ENCODE data around the gene IFI44L.

GRCh38 chr1:78687315-78687714 is 67.1 kb downstream of the IFI44L start:
- TF ChIP-seq CTCF (optimal IDR thresholded peaks at IDR 0.05 in 1 of 3, IDR thresholded peaks at IDR 0.05 in 1 of 3, conservative IDR thresholded peaks at IDR 0.05 in 1 of 3; ENCODE audit: extremely low read depth in 1 of 3, insufficient read depth in 2 of 3, low read length in 3 of 3) (no peak), EZH2 (IDR thresholded peaks at IDR 0.05; ENCODE audit: low read length) (no peak)
